Endometrial microvascular endothelial cells (primary cell): Measurements from ENCODE around the gene PDE4B. TPM values are rescaled to one million over a fixed set of nuclear protein-coding genes. Genes with fewer than 3 reads are reported as not detected.
"Not testable (repeated sequence)": the region's sequence is repeated elsewhere in the genome, so short reads cannot be mapped to it uniquely, and the experiment has no call there.

Experiments used
- in situ Hi-C: cut with HindIII; loops from 2 replicates; pipeline ENCODE4 v1.10.0; 2017; ENCODE audit warnings: low sequenced_read_pairs, low pct_unique_long_range_greater_than_20kb; ENCODE audit errors: inconsistent ontology term
- total RNA-seq: library from RNA; depleted of rRNA; stranded (reverse); fragments of >200 nt; gene quantifications from one replicate; pipeline ENCODE4 v1.2.3, GENCODE V29; 2015; ENCODE audit errors: inconsistent ontology term

Gene PDE4B
- total RNA-seq, 1 donor from 2014 or later = 21.9 TPM

DNA sequence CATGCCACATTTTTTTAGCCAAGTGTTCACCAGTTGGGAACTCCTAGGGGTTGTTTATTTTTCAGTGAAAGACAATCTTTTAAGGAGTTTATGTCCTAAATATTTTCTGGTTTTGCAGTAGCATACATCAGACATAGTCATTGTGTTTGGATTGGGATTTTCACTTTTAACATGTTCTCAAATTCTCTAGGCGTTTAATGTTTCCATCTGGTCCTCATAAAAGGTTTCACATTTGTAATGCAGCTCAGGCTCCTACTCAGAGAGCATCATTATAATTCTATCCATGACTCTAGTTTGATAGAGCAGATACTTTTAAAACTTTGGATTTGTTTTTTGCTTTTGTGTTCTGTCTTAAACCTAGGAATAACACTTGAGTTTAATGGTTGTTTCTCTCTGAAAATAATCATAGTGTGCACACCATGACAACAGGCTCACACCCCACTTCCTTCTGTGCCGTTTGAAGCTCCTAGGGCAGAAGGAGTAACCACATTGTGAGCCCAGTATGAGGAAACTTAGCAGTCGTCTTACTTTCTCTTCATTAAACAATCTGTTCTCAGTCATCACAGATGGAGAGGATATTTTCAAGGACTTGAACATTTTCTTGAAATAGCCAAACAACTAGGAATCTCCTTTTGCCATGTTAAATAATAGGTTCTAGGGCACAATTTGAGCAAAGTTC lies 219.6 kb downstream of the PDE4B start:
- in situ Hi-C loops = no loop called here

DNA sequence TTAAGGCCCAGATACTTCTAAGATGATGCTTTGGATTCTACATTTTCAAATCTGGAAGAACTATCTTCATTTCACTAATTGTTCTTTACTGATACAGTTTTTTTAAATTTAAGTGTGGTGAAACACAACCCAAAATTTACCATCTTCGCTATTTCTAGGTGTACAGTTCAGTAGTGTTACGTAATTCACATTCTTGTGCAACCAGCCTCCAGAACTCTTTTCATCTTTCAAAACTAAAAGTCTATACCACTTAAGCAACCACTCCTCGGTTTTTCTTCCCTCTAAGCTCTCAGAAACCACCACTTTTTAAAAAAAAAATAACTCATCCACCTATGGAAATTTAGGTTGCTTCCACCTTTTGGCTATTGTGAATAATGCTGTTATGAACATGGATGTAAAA lies 220.7 kb downstream of the PDE4B start:
- in situ Hi-C loops = no loop called here

DNA sequence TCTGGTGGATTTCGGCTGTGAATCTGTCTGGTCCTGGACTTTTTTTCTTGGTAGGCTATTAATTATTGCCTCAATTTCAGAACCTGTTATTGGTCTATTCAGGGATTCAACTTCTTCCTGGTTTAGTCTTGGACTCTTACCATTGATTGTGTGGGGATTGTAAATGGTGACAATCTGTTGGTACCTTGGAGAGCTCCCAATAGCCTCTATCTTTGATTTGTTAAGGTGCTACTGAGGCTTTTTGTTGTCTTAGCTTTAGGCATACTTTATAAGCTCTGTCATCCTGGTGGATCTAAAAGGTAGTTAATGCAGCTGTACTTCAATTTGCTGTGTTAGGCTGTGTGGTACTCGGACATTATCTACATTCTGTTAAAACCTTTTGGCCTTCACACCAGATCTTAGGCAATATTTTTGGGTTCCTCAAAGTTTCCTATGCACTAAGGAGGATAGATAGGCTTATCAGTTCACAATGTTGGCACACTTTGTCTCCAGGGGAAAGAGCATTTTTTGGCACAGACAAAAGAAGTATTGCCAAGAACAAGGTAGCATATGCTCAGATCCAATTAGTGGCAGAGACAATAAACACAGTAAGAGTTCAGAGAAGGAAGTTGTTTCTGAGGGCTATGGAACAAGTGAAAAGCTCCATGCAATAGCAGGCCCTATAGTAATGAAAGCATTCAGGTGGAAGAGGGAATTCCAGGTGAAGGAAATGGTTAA lies 230.4 kb downstream of the PDE4B start:
- in situ Hi-C loops = no loop called here

DNA sequence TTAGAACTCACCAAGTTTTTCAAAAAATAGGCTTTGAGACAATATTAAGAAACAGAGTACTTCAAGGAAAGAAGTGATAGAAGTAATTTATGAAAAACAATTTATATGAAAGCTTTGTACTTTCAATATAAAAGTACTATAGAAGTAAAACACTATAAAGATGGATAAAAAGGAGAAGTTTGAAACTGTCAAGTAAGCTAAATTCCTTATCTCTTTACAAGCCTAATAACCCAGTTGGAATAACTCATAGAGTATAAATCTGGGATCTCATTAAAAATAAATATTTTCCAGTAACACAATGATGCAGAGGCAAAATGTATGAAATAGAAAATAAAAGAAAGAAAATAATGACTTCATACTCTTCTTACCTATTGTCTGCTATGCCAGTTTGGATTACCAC lies 232.5 kb downstream of the PDE4B start:
- in situ Hi-C loops = no loop called here

DNA sequence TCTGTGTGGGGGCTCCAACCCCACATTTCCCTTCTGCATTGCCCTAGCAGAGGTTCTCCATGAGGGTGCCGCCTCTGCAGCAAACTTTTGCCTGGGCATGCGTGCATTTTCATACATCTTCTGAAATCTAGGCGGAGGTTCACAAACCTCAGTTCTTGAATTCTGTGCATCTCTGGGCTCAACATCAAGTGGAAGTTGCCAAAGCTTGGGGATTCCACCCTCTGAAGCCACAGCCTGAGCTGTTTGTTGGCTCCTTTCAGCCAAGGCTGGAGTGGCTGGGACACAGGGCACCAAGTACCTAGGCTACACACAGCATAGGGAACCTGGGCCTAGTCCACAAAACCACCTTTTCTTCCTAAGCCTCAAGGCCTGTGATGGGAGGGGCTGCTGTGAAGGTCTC lies 235.3 kb downstream of the PDE4B start:
- in situ Hi-C loops = no loop called here

DNA sequence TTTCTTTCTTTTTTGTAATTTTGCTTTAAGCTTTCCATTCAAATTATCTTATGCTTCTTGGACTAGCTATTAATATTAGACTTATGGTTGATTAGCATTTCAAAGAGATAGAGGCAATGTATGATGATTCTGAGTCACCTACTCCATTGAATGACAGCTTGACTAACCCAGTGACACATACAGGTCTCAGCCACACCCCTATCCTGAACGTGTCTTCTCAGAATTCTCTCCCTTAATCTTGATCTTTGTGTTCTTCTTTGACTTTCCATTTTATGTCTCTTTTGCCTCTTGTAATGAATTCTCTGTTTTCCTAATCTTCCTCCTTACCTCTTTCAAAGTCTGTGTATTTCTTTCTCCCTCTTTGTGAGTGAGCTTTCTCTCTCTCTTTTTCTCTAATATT lies 241.1 kb downstream of the PDE4B start:
- in situ Hi-C loops = no loop called here

DNA sequence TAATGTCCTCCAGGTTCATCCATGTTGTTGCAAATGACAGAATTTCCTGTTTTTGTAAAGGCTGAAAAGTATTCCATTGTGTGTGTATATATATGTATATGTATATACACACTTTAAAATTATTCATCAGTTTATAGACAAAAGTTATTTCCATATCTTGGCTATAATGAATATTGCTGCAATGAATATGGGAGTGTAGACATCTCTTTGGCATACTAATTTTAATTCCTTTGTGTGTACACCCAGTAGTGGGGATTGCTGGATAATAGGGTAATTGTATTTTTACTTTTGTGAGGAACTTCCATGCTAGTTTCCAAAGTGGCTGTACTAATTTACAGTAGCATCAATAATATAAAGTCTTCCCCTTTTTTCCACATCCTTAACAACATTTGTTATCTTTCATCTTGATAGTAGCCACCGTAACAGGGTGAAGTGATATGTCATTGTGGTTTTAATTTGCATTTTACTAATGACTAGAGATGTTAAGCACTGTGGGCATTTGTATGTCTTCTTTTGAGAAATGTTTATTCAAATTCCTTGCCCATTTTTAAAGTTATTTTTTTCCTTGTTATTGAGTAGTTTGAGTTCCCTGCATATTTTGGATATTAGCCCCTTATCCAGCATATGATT lies 243.0 kb downstream of the PDE4B start:
- in situ Hi-C loops = no loop called here

DNA sequence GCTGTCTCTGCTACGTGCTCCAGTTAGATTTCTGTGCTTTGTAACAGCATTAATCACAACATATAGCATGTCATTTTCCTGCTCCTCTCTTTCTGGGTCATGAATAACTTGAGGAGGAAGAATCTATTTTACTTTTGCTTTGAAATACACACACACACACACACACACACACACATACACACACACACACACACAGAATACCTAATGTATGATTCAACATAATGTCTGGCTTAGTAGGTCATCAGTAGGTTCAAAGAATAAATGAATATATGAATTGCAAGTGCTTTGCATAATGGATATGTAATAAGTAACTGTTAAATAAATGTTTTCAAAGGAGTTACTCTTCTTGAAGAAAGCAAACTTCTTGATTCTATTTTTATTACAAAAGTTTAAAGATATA lies 249.0 kb downstream of the PDE4B start:
- in situ Hi-C loops = no loop called here

DNA sequence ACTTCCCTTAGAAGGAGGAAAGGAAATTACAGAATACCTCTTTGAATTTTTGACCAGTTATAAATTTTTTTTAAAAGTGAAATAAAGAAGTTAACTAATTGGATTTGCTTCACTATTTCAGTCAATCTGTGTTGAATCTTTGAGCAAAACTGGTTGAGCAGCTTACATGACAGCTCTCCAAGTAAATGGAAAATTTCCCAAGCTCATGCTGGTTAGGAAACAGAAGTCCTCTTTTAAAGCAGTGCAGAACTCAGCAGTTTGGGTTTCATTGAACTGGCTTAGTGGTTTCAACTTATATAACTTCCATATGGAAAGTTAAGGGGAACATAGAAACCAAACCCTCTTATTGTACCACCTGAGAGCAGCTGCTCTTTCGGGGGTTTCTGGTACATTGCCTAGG lies 250.5 kb downstream of the PDE4B start:
- in situ Hi-C loops = no loop called here

DNA sequence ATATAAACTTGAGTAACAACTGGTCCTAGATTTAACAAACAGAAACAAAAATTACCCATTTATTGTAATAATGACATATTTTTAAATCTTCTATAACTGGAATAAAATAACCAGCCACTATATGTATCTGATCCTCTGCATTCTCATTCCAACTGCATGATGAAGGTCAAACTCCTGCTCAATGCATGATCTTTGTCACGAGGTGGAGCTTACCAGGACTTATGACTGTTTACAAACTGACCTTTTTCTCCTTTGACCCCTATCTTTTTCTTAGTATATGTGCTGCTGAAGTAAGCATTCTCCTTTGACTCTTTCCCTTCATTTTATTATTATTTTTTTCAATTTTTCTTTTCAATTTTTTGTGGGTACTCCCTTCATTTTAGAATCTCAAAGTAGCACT lies 252.2 kb downstream of the PDE4B start:
- in situ Hi-C loops = no loop called here

DNA sequence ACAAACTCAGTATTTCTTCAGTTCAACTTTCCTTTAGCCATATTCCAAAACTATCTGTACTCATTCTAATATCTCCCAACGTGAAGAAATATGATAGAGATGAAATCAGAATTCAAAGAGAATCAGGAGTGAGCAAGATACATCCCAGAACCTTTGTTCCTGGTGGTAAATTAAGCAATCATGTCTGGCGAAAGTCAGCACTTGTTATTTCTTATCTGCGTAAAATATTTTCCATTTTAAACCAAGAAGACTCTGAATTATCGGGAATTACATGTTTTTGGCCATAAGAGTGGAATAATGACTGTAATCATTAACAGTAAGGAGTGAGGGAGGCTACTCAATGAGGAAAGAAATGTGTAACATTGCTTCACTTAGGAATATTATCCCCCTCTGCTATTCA lies 253.7 kb downstream of the PDE4B start:
- in situ Hi-C loops = no loop called here

DNA sequence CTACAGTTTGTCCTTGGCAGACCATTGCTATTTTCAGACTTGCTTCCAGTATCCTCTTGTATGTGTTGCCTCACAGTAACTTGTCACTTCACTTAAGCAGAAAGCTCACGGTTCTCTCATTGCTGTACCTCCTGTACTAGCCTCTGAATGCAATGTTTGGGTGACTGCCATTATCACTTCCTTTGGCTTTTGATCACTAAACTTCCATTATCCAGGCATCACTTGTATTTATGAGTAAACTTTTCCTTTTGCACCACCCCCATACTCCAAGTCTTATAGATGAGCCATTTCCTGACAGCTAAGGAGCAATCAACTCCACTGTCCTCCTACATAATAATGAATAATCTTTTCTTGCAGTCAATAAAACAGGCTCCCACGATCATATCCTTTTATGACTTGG lies 255.3 kb downstream of the PDE4B start:
- in situ Hi-C loops = no loop called here

DNA sequence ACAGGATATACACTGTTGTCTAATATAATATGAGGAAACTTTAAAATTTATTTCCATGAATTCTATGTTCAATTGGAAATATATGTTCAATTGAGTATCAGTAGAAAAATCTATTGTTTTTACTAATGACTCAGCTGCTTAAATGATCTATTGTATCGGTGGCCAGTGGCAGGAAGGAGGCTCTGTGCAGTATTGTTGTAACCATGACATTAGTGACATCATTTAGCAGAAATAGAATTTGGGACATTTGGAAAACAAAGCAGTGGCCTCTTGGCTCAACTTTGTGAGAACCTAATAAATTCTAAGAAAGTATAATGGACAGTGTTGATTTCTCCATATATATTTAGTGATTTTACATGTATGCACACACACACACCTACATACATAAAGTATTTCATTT lies 257.4 kb downstream of the PDE4B start:
- in situ Hi-C loops = no loop called here

DNA sequence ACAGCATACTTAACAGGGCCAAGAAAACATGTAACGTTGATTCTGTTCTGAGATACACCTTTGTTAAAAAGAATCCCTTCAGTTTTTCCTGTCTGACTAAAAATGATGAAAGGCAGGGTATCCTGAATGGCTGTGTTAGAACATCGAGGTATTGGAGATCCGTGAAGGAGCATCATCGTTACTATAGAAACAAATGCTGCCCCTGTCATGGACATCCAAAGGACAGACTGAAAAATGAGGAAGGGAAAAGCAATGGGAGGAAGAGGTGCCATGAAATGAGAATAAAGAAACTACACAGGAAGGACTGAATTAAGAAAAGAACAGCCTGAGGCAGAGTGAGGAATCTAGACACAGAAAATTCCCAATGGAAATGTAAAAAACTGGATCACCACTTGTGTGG lies 257.9 kb downstream of the PDE4B start:
- in situ Hi-C loops = no loop called here

DNA sequence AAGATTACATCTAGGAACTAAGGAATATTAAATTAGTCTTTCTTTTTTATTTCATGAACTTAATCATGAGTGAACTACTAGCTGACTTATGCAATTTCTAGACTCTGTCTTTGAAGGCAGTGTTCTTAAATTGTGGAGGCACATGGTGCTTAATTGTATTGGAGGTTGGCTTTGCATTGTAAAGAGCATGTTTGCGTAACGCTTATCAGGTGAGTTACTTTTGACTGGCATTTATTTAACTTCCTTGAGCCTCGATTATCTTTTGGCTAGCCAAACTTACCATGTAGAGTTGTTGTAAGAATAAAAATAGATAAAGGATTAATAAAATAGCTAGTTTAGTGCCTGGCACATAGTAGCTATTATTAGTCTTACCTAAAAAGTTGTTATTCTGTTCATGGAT lies 262.4 kb downstream of the PDE4B start:
- in situ Hi-C loops = no loop called here

DNA sequence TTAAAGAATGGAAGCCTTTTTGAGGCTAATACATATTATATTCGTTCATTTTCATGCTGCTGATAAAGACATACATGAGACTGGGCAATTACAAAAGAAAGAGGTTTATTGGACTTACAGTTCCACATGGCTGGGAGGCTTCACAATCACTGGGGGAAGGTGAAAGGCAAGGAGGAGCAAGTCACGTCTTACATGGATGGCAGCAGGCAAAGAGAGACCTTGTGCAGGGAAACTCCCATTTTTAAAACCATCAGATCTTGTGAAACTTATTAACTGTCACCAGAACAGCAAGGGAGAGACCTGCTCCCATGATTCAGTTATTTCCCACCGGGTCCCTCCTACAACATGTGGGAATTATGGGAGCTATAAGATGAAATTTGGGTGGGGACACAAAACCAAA lies 264.8 kb downstream of the PDE4B start:
- in situ Hi-C loops = not testable (repeated sequence)

DNA sequence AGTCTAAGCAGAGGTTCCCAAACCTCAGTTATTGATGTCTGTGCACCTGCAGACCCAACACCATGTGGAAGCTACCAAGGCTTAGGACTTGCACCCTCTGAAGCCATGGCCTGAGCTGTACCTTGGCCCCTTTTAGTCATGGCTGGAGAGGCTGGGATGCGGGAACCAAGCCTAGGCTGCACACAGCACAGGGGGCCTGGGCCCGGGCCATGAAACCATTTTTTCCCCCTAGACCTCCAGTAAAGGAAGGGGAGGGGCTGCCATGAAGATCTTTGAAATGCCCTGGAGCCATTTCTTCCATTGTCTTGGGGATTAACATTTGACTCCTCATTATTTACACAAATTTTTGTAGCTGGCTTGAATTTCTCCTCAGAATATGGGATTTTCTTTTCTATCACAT lies 265.9 kb downstream of the PDE4B start:
- in situ Hi-C loops = no loop called here

DNA sequence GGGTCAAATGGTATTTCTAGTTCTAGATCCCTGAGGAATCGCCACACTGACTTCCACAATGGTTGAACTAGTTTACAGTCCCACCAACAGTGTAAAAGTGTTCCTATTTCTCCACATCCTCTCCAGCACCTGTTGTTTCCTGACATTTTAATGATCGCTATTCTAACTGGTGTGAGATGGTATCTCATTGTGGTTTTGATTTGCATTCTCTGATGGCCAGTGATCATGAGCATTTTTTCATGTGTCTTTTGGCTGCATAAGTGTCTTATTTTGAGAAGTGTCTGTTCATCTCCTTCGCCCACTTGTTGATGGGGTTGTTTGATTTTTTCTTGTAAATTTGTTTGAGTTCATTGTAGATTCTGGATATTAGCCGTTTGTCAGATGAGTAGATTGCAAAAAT lies 274.5 kb downstream of the PDE4B start:
- in situ Hi-C loops = not testable (repeated sequence)

DNA sequence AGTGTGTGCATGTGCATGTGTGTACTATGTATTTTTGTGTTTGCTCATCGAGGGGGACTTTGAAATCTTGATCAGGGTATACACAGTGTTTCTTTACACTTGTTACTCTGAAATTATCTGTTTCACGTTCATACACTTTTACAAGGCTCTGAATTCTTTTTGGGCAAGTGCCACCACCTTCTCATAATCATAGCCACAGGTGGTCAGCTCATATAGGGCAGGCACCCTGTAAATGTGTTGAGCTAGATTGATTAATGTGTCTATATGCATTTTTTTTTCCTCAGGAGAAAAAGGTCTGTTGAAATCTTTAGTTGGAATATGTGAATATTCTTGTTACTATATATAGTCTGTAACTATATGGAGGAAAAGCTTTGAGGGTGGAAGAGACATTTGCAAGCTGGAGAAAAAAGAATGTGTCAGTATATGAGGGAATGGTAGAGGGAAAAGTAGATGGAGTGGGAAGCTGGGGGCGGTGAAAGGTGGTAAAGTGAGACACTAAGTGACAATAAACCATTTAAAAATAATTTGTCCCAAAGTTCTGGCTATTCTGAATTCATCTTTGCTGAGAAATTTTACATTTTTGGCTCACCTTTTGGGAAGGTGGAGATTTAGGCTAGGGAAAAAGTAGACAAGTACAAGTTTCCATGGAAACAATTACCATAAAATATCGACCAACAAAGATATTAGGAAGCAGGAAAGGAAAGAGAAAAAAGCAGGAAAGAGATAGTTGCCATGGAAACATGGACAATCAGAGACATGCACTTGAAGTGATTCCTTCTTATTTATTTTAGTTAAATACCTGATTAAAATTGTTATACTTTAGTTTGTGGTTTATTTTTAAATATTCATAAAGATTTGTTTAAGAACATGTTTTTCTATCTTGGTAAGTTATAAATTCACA lies 277.5 kb downstream of the PDE4B start:
- in situ Hi-C loops = no loop called here
